Measurements from ENCODE around the gene DNER.

Gene DNER

DNA sequence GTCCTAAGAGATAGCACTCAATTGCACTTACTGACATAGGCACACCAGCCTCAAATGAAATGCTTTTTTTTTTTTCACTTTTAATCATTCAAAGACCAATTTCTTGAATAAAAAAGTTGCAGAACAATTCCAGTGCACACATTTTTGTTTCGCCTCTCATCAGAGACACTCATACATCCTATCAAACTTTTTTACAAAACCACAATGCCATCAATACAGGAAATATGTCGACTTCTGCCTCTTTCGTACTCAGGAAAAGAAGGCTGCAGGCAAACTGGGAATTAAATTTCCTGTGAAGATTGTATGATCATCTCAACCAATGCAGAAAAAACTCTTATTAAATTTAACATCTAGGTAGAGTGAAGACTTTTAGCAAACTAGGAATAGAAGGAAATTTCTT lies 112.4 kb downstream of the DNER start:
- in situ Hi-C loops (cut with MboI; ENCODE audit: low pct_unique_long_range_greater_than_20kb, low sequenced_read_pairs, unreplicated experiment), result no loop called here
- TF ChIP-seq, protein P1, sequence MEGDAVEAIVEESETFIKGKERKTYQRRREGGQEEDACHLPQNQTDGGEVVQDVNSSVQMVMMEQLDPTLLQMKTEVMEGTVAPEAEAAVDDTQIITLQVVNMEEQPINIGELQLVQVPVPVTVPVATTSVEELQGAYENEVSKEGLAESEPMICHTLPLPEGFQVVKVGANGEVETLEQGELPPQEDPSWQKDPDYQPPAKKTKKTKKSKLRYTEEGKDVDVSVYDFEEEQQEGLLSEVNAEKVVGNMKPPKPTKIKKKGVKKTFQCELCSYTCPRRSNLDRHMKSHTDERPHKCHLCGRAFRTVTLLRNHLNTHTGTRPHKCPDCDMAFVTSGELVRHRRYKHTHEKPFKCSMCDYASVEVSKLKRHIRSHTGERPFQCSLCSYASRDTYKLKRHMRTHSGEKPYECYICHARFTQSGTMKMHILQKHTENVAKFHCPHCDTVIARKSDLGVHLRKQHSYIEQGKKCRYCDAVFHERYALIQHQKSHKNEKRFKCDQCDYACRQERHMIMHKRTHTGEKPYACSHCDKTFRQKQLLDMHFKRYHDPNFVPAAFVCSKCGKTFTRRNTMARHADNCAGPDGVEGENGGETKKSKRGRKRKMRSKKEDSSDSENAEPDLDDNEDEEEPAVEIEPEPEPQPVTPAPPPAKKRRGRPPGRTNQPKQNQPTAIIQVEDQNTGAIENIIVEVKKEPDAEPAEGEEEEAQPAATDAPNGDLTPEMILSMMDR (IDR thresholded peaks at IDR 0.05; ENCODE audit: extremely low read depth, insufficient read depth, missing control alignments), result no peak
- DNase-seq (ENCODE audit: low spot score), result no peak

DNA sequence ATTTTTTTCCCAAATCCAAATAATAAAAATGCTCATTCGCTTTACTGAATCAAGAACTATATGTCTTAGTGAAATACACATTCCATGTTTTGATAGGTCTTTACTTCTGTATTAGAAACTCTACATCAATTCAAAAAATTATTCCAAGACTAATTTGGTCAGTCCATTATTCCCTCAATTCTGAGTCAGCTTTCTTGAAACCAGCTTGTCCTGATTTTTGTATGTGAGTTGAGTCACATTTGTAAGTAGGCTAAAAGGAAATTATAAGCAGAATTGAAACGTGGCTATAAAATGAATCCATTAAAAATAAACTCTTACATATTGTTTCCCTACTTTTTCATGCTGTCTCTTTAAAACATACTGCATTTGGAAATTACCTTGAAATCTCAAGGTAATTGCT lies 113.0 kb downstream of the DNER start:
- TF ChIP-seq, protein P1 (IDR thresholded peaks at IDR 0.05; ENCODE audit: extremely low read depth, insufficient read depth, missing control alignments), result no peak
- in situ Hi-C loops (cut with MboI; ENCODE audit: low pct_unique_long_range_greater_than_20kb, low sequenced_read_pairs, unreplicated experiment), result no loop called here
- no peak for DNase-seq (ENCODE audit: low spot score)

DNA sequence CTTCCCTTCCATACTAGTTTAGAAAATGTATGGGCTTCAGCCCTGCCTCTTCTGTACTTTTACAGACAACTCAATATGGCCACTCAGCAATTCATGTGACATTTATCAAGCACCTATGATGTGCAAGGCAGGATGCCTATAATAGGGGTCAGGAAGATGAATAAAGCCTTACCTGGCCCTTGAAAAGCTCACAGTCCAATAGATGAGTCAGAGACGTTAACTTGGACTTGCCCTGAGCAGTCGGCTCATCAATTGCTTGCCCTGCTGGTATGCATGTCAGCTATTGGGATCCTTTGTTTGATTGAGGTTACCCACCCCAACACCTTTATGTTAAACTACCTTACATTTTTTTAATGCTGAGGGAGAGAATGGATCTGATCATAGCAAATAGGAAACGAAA lies 116.1 kb downstream of the DNER start:
- in situ Hi-C loops (cut with MboI; ENCODE audit: low pct_unique_long_range_greater_than_20kb, low sequenced_read_pairs, unreplicated experiment), result no loop called here
- DNase-seq (ENCODE audit: low spot score), result no peak
- TF ChIP-seq, protein P1 (IDR thresholded peaks at IDR 0.05; ENCODE audit: extremely low read depth, insufficient read depth, missing control alignments), result no peak

DNA sequence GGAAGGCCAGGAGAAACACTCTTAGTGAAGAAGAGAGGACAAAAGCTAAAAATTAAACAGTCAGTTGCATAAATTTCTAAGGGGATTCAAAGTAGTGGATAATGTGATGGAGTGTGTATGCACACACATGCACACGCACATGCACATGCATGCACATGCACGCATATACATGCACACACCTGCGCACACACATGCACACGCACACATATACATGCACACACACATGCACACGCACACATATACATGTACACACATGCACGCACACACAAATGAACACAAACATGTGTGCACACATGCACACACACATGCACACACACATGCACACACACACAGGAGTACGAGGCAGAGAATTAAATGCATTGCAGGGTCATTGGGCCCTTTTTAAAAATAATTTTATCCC lies 117.6 kb downstream of the DNER start:
- in situ Hi-C loops (cut with MboI; ENCODE audit: low pct_unique_long_range_greater_than_20kb, low sequenced_read_pairs, unreplicated experiment), result no loop called here
- TF ChIP-seq, protein P1 (IDR thresholded peaks at IDR 0.05; ENCODE audit: extremely low read depth, insufficient read depth, missing control alignments), result no peak
- DNase-seq (ENCODE audit: low spot score), result no peak

DNA sequence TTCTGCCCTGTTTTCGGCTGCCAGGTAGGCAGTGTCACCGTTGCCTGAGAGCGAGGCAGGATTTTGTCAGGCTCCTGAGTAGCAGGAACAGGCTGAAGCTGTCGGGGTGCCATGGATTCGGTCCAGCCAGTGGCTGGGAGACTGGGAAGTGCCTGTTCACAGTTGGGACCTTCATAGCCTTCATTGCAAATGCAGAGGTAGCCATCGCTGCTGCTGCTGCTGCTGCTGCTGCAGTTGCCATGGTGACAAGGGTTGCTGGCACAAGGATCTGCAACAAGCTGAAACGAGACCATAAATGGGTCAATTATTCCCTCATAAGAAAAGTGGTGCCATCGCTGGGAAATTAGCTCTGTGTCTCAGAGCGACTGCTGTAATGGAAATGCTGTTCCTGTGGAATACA lies 122.7 kb downstream of the DNER start:
- DNase-seq (ENCODE audit: low spot score), result no peak
- TF ChIP-seq, protein P1 (IDR thresholded peaks at IDR 0.05; ENCODE audit: extremely low read depth, insufficient read depth, missing control alignments), result no peak
- in situ Hi-C loops (cut with MboI; ENCODE audit: low pct_unique_long_range_greater_than_20kb, low sequenced_read_pairs, unreplicated experiment), result no loop called here

DNA sequence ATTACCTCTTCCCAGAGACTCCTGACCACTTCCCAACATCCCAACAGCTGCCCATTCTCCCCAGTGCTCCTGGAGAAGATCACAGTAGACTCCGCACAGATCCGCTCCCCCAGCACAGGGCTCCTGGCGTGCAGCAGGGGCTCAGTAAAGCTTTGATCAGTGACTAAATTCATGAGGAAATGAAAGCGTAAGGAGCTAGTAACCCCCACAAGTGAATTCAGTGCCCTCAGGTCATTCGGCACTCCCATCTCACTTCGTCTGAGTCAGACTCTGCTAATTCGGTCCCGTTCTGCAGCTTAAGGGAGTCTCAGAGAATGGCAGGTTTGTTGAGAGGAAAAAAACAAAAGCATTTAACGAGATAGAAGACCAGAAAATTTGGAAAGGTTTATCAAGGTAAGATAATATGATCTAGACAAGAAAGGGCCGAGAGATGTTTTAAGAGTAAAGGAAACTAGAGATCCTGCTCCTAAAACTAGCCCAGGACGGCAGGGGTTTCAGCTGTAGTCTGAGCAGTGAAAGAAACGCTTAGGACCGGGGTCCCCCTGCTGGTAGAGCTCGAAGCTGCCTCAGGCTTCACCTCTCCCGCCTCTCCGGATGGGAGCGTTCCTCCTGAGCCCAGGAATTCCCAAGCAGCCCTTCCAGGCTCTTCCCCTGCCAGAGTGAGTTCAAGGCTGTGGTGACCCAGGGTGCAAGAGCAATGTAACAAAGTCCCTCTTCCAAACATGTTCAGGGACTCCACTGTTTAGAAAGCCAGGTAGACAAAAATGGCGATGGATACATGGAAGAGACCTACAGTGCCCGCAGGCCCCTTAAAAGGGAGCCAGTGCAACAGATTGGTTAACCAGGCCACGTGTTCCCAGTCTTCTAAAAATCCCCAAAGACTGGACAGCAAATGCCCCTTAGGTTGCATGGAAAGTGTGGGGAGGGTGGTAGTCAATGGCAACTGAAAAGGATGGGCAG lies 127.3 kb downstream of the DNER start:
- TF ChIP-seq, protein P1 (IDR thresholded peaks at IDR 0.05; ENCODE audit: extremely low read depth, insufficient read depth, missing control alignments), result peak; percentile 58
- in situ Hi-C loops (cut with MboI; ENCODE audit: low pct_unique_long_range_greater_than_20kb, low sequenced_read_pairs, unreplicated experiment), result no loop called here
- peak; percentile 54 for DNase-seq (ENCODE audit: low spot score)

All from GM13977 (cell line).